Body of pancreas (tissue), 4 donors: ENCODE data around the gene MAPT. TPM values are rescaled to one million over a fixed set of nuclear protein-coding genes. Genes with fewer than 3 reads are reported as not detected.
A peak's percentile ranks its signal among the peaks of the same experiment; 100 is the strongest.

ENCODE experiments used
- ATAC-seq: fragments of 150-250 bp; one replicate; pipeline ENCODE4 v1.9.1; 2016
- DNase-seq, 4 donors: peaks; one replicate each; pipeline ENCODE4 v3.0.0-alpha.2; 2019
- H3K27ac ChIP-seq, 4 donors: fragments of 200-600 bp; sonication (generic); 1 replicate in 3 of 4; 2 replicates in 1 of 4; pipeline versions ENCODE4 v1.5.1 to v1.6.1; 2016 to 2019; ENCODE audit warnings: mild to moderate bottlenecking in 1 of 4, mixed read lengths in 1 of 4, moderate library complexity in 1 of 4
- H3K27me3 ChIP-seq, 2 donors: fragments of 200-600 bp; sonication (generic); one replicate each; pipeline ENCODE4 v1.6.0; 2016; ENCODE audit warnings: mild to moderate bottlenecking in 1 of 2
- H3K36me3 ChIP-seq, 2 donors: fragments of 200-600 bp; sonication (generic); replicated peaks in 1 of 2; 2 replicates each; pipeline ENCODE4 v1.5.1; 2016; ENCODE audit warnings: low read depth in 2 of 2; ENCODE audit not compliant: insufficient read depth in 1 of 2
- H3K4me1 ChIP-seq: fragments of 200-600 bp; sonication (generic); one replicate; pipeline ENCODE4 v1.6.0; 2016
- H3K4me3 ChIP-seq, 2 donors: fragments of 200-600 bp; sonication (generic); 1 replicate in 1 of 2; 2 replicates in 1 of 2; pipeline ENCODE4 v1.5.1; 2016 to 2019
- H3K9me3 ChIP-seq, 3 donors: fragments of 200-600 bp; sonication (generic); 1 replicate in 2 of 3; 2 replicates in 1 of 3; pipeline ENCODE4 v1.5.1; 2016
- POLR2A ChIP-seq, 3 donors: fragments of 450-650 bp; IDR thresholded peaks; one replicate each; pipeline ENCODE4 v1.6.1; 2016; ENCODE audit warnings: antibody characterized with exemption in 3 of 3, mild to moderate bottlenecking in 2 of 3
- WGBS, 2 donors: methylation state at CpG; one replicate each; pipeline ENCODE4 v1.1.5; 2017; 5-methylcytosine and 5-hydroxymethylcytosine counted together
- intact Hi-C: fragments of 100-400 bp; cut with DNase I; formaldehyde crosslinking; loops from one replicate; pipeline ENCODE4 v1.15.1; 2023
- total RNA-seq, 2 donors: library from RNA; depleted of rRNA; stranded (reverse); fragments of >200 nt; gene quantifications; one replicate each; pipeline ENCODE4 v1.1.0, GENCODE V29; 2016
- TF ChIP-seq, protein P1 (sequence below), 7 experiments: fragments of 450-650 bp in 4 of 7; fragments of 200-600 bp in 3 of 7; sonication (generic) in 3 of 7; IDR thresholded peaks; one replicate each; pipeline ENCODE4 v1.5.1; 2016 to 2019; ENCODE audit warnings: antibody characterized with exemption in 7 of 7

The MAPT gene
- total RNA-seq, 2 donors from 2014 or later, result 1.6 to 2.3 TPM

DNA sequence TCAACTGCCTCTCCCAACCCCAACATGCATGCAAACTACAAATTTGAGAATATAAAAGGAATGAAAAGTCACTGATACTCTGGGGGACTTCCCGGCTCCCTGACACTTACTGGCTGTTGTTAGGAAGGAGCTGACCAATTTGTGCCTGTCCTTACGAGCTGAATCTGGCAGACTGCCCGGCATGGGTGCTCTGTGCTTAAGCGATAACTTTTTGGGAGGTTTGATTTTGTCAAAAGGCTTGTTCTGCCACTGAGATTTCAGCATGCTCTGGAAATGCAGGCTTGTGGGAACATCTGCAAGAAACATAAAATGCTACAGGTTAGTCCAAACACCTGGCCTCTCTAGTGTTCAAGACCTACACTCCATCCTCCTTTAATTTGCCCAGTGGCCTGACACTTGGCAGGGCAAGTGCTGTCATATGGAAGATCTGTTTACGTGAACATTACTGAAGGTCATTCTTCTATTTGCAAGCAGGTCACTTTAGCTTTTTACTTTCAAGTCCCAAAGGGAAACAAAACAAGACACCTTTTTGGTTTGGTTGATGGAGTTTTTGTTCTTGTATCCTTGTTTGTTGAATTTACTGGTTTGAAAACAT, 145.3 kb downstream of the MAPT start:
- peaks cover 76% of the 10 kb centered on the region for H3K4me1 ChIP-seq
- no peaks in the 10 kb centered on the region for H3K9me3 ChIP-seq
- TF ChIP-seq POLR2A (IDR thresholded peaks at IDR 0.05), result no peak
- TF ChIP-seq, protein P1, sequence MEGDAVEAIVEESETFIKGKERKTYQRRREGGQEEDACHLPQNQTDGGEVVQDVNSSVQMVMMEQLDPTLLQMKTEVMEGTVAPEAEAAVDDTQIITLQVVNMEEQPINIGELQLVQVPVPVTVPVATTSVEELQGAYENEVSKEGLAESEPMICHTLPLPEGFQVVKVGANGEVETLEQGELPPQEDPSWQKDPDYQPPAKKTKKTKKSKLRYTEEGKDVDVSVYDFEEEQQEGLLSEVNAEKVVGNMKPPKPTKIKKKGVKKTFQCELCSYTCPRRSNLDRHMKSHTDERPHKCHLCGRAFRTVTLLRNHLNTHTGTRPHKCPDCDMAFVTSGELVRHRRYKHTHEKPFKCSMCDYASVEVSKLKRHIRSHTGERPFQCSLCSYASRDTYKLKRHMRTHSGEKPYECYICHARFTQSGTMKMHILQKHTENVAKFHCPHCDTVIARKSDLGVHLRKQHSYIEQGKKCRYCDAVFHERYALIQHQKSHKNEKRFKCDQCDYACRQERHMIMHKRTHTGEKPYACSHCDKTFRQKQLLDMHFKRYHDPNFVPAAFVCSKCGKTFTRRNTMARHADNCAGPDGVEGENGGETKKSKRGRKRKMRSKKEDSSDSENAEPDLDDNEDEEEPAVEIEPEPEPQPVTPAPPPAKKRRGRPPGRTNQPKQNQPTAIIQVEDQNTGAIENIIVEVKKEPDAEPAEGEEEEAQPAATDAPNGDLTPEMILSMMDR (IDR thresholded peaks at IDR 0.05), result no peak
- ATAC-seq (no peak), DNase-seq (peak; percentile 37 to 70 (median 50))
- no peaks in the 10 kb centered on the region for H3K27me3 ChIP-seq
- H3K36me3 ChIP-seq, result peaks cover 0 to 10% of the 10 kb centered on the region in 2 donors
- peak overlapping the region in 3 of 4 donors; percentile 3 to 86 (median 16) for H3K27ac ChIP-seq
- 16 to 36% methylated on average over 5 of the region's 5 CpGs for WGBS, 2 donors
- no peak overlapping the region for H3K4me3 ChIP-seq
- intact Hi-C loops, result no loop called here

DNA sequence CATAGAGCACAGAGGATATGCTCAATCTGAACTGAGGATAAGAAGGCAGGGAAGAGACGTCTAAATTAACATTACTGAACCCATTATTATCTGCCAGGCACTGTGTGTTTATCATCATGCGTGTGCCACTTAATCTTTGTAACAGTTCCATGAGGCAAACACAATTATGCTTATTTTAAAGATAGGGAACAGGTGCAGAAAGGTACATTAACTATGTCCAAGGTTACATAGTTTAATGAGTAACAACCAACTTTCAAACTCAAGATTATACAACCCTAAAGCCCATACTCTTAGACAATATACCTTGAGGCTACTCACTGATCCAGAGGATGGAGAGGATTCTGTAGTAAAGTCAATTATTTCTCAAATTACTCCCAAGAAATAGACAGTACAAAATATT, 147.9 kb downstream of the MAPT start:
- H3K4me1 ChIP-seq, result peaks cover 84% of the 10 kb centered on the region
- 3 to 12% methylated on average over 2 of the region's 2 CpGs for WGBS, 2 donors
- H3K9me3 ChIP-seq, result no peaks in the 10 kb centered on the region
- peaks cover 0 to 10% of the 10 kb centered on the region in 2 donors for H3K36me3 ChIP-seq
- DNase-seq (peak in 1 of 4 donors; percentile 19), ATAC-seq (peak; percentile 51)
- H3K27ac ChIP-seq, result peak overlapping the region in 3 of 4 donors; percentile 57 to 86 (median 72)
- no peak overlapping the region for H3K4me3 ChIP-seq
- H3K27me3 ChIP-seq, result no peaks in the 10 kb centered on the region
- TF ChIP-seq POLR2A (IDR thresholded peaks at IDR 0.05), result no peak
- TF ChIP-seq, protein P1 (IDR thresholded peaks at IDR 0.05), result no peak
- intact Hi-C loops, result no loop called here

DNA sequence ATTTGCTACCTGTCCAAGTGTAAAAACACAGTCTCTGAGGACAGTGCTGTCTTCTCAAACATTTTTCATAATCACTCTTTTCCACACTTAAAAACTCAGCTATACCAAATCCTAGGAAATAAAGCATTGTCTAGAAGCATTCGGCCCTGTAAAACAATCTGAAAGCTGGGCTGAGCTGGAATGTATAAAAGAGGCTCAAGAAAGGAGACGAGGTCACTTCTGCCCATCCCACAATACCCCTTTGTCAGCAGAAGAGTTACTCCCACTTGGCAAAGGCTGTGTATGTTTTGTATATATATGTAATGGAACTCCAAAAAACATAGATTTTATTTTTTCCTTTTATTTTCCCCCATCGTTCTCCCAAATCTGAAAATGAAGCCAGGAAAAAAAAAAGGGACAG, 148.6 kb downstream of the MAPT start:
- ATAC-seq (no peak), DNase-seq (no peak)
- TF ChIP-seq, protein P1 (IDR thresholded peaks at IDR 0.05), result no peak
- TF ChIP-seq POLR2A (IDR thresholded peaks at IDR 0.05), result no peak
- Histone ChIP-seq H3K27me3 (no peaks in the 10 kb centered on the region), H3K27ac (peak overlapping the region in 3 of 4 donors; percentile 57 to 86 (median 72)), H3K4me3 (no peak overlapping the region), H3K9me3 (no peaks in the 10 kb centered on the region), H3K4me1 (peaks cover 87% of the 10 kb centered on the region), H3K36me3 (peaks cover 0 to 9% of the 10 kb centered on the region in 2 donors)
- intact Hi-C loops, result no loop called here
- WGBS, 2 donors, result 23 to 31% methylated on average over 3 of the region's 3 CpGs

DNA sequence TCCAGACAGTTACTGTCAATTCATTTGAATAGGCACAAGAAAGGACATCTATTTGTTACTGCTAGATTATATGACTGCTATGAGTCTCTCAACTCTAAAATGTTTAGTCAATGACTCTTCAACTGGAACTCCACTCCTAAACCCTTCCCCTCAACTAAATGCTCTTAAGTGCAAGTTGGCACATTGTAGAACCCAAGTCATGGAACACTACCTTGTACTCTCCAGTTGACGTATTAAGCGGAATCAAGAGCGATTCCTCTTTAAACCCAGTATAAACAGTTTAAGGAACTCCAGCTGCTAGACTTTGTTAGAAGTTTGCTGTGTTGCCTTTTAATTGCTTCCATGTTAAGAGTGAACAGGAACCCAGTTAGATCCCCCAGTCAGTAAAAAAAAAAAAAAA, 149.3 kb downstream of the MAPT start:
- H3K27ac ChIP-seq, result peak overlapping the region; percentile 57 to 86 (median 67)
- no peaks in the 10 kb centered on the region for H3K27me3 ChIP-seq
- peaks cover 0 to 4% of the 10 kb centered on the region in 2 donors for H3K36me3 ChIP-seq
- intact Hi-C loops, result no loop called here
- no peaks in the 10 kb centered on the region for H3K9me3 ChIP-seq
- no peak for ATAC-seq
- H3K4me1 ChIP-seq, result peaks cover 87% of the 10 kb centered on the region
- H3K4me3 ChIP-seq, result no peak overlapping the region
- WGBS, 2 donors, result 81 to 84% methylated on average over 3 of the region's 3 CpGs
- DNase-seq, result no peak
- TF ChIP-seq, protein P1 (IDR thresholded peaks at IDR 0.05), result no peak
- no peak for TF ChIP-seq POLR2A (IDR thresholded peaks at IDR 0.05)
